Stimulated activated naive CD8-positive, alpha-beta T cell treated with anti-CD3 and anti-CD28 coated beads, Interleukin-15, Interleukin-2, amounts not matched to agents 100 ng/mL and 50 ng/mL, for 24 hours (primary cell): ENCODE results near the gene GANC.
"Not testable (repeated sequence)": the region's sequence is repeated elsewhere in the genome, so short reads cannot be mapped to it uniquely, and the experiment has no call there.

Source experiments
- H3K27ac Mint-ChIP-seq: one replicate; pipeline ENCODE4 v1.8.0; 2021; ENCODE audit warnings: mild to moderate bottlenecking, mixed read lengths
- H3K27me3 Mint-ChIP-seq: one replicate; pipeline ENCODE4 v1.8.0; 2021; ENCODE audit warnings: mixed read lengths
- H3K36me3 Mint-ChIP-seq: one replicate; pipeline ENCODE4 v1.8.0; 2021; ENCODE audit warnings: low read depth, mixed read lengths
- H3K4me1 Mint-ChIP-seq: one replicate; pipeline ENCODE4 v1.8.0; 2021; ENCODE audit warnings: low read depth, mixed read lengths
- H3K4me3 Mint-ChIP-seq: one replicate; pipeline ENCODE4 v1.8.0; 2021; ENCODE audit warnings: mild to moderate bottlenecking, mixed read lengths
- H3K9me3 Mint-ChIP-seq: one replicate; pipeline ENCODE4 v1.8.0; 2021; ENCODE audit warnings: mixed read lengths

Gene GANC

GRCh38 chr15:42272939-42273899 is at the start of gene GANC, which contains the start of gene TMEM87A:
Gene GANC, plus strand, starts transcription at chr15:42273201. Its CDS starts 1,281 bp downstream, at chr15:42274482.
Gene TMEM87A, minus strand, starts transcription at chr15:42273433. Its CDS starts 35 bp downstream, at chr15:42273398.
- Mint-ChIP-seq H3K4me1 (peaks cover 49% of the 10 kb centered on the region), H3K9me3 (no peaks in the 10 kb centered on the region), H3K27me3 (no peaks in the 10 kb centered on the region), H3K27ac (peak within 1 kb of the TSS; percentile 99), H3K4me3 (peak within 1 kb of the TSS; percentile 99), H3K36me3 (peaks cover 20% of the 10 kb centered on the region)

GRCh38 chr15:42226648-42227047 is 46.4 kb upstream of the GANC start:
- Mint-ChIP-seq H3K27me3 (no peaks in the 10 kb centered on the region), H3K27ac (no peak overlapping the region), H3K36me3 (peaks cover 30% of the 10 kb centered on the region)

GRCh38 chr15:42228036-42228435 is 45.0 kb upstream of the GANC start:
- no peaks in the 10 kb centered on the region for H3K4me1 Mint-ChIP-seq
- H3K36me3 Mint-ChIP-seq: peaks cover 38% of the 10 kb centered on the region
- no peak overlapping the region for H3K27ac Mint-ChIP-seq
- no peaks in the 10 kb centered on the region for H3K27me3 Mint-ChIP-seq
- H3K9me3 Mint-ChIP-seq: no peaks in the 10 kb centered on the region
- no peak overlapping the region for H3K4me3 Mint-ChIP-seq

More at GRCh38 chr15:42226648-42227047, 46.4 kb upstream of the GANC start:
- Mint-ChIP-seq H3K9me3 (no peaks in the 10 kb centered on the region), H3K4me1 (no peaks in the 10 kb centered on the region), H3K4me3 (no peak overlapping the region)

GRCh38 chr15:42228981-42229380 is 44.0 kb upstream of the GANC start:
- H3K27ac Mint-ChIP-seq, H3K4me3 Mint-ChIP-seq, H3K27me3 Mint-ChIP-seq, H3K9me3 Mint-ChIP-seq, H3K4me1 Mint-ChIP-seq: not testable (repeated sequence)
- H3K36me3 Mint-ChIP-seq: peaks cover 36% of the 10 kb centered on the region

- Mint-ChIP-seq H3K4me1 (no peaks in the 10 kb centered on the region), H3K9me3 (no peaks in the 10 kb centered on the region), H3K27me3 (no peaks in the 10 kb centered on the region), H3K4me3 (no peak overlapping the region), H3K36me3 (peaks cover 37% of the 10 kb centered on the region), H3K27ac (no peak overlapping the region)
Observed at GRCh38 chr15:42231088-42231487, 41.9 kb upstream of the GANC start.

- Mint-ChIP-seq H3K36me3 (peaks cover 44% of the 10 kb centered on the region), H3K27me3 (no peaks in the 10 kb centered on the region), H3K4me1 (no peaks in the 10 kb centered on the region), H3K9me3 (no peaks in the 10 kb centered on the region), H3K27ac (no peak overlapping the region), H3K4me3 (no peak overlapping the region)
Observed at GRCh38 chr15:42232606-42233005, 40.4 kb upstream of the GANC start.

- Mint-ChIP-seq H3K4me3 (no peak overlapping the region), H3K36me3 (peaks cover 48% of the 10 kb centered on the region), H3K9me3 (no peaks in the 10 kb centered on the region), H3K4me1 (no peaks in the 10 kb centered on the region), H3K27me3 (no peaks in the 10 kb centered on the region), H3K27ac (no peak overlapping the region)
Observed at GRCh38 chr15:42233107-42233506, 39.9 kb upstream of the GANC start.

GRCh38 chr15:42239528-42240182 is 33.3 kb upstream of the GANC start:
- H3K27me3 Mint-ChIP-seq: no peaks in the 10 kb centered on the region
- no peaks in the 10 kb centered on the region for H3K9me3 Mint-ChIP-seq
- peaks cover 72% of the 10 kb centered on the region for H3K36me3 Mint-ChIP-seq
- H3K27ac Mint-ChIP-seq: no peak overlapping the region
- H3K4me3 Mint-ChIP-seq: no peak overlapping the region
- no peaks in the 10 kb centered on the region for H3K4me1 Mint-ChIP-seq

GRCh38 chr15:42240823-42241222 is 32.2 kb upstream of the GANC start:
- no peak overlapping the region for H3K4me3 Mint-ChIP-seq
- H3K27ac Mint-ChIP-seq: no peak overlapping the region
- no peaks in the 10 kb centered on the region for H3K27me3 Mint-ChIP-seq
- H3K9me3 Mint-ChIP-seq: no peaks in the 10 kb centered on the region
- peaks cover 65% of the 10 kb centered on the region for H3K36me3 Mint-ChIP-seq
- H3K4me1 Mint-ChIP-seq: peaks cover 2% of the 10 kb centered on the region

GRCh38 chr15:42253300-42253699 is 19.7 kb upstream of the GANC start:
- Mint-ChIP-seq H3K9me3 (peaks cover 6% of the 10 kb centered on the region), H3K27me3 (no peaks in the 10 kb centered on the region), H3K36me3 (peaks cover 54% of the 10 kb centered on the region), H3K27ac (no peak overlapping the region), H3K4me1 (no peaks in the 10 kb centered on the region), H3K4me3 (no peak overlapping the region)

GRCh38 chr15:42264795-42265194 is 8.2 kb upstream of the GANC start:
- no peak overlapping the region for H3K4me3 Mint-ChIP-seq
- peaks cover 69% of the 10 kb centered on the region for H3K36me3 Mint-ChIP-seq

GRCh38 chr15:42267286-42267685 is 5.7 kb upstream of the GANC start:
- Mint-ChIP-seq H3K4me1 (peaks cover 38% of the 10 kb centered on the region), H3K27ac (no peak overlapping the region), H3K9me3 (no peaks in the 10 kb centered on the region), H3K36me3 (peaks cover 63% of the 10 kb centered on the region), H3K4me3 (no peak overlapping the region), H3K27me3 (no peaks in the 10 kb centered on the region)

More at GRCh38 chr15:42264795-42265194, 8.2 kb upstream of the GANC start:
- Mint-ChIP-seq H3K27me3 (no peaks in the 10 kb centered on the region), H3K4me1 (peaks cover 18% of the 10 kb centered on the region), H3K9me3 (no peaks in the 10 kb centered on the region), H3K27ac (no peak overlapping the region)

- Mint-ChIP-seq H3K4me1 (peaks cover 47% of the 10 kb centered on the region), H3K36me3 (peaks cover 33% of the 10 kb centered on the region), H3K4me3 (peak overlapping the region; percentile 30), H3K27ac (no peak overlapping the region), H3K9me3 (no peaks in the 10 kb centered on the region), H3K27me3 (no peaks in the 10 kb centered on the region)
Observed at GRCh38 chr15:42270551-42270950, 2.5 kb upstream of the GANC start.

GRCh38 chr15:42270996-42271395 is 2.0 kb upstream of the GANC start:
- H3K4me3 Mint-ChIP-seq: peak overlapping the region; percentile 30
- H3K27me3 Mint-ChIP-seq: no peaks in the 10 kb centered on the region
- peaks cover 50% of the 10 kb centered on the region for H3K4me1 Mint-ChIP-seq
- peaks cover 29% of the 10 kb centered on the region for H3K36me3 Mint-ChIP-seq
- no peaks in the 10 kb centered on the region for H3K9me3 Mint-ChIP-seq
- H3K27ac Mint-ChIP-seq: peak overlapping the region; percentile 9
